ENCODE results near the gene MORF4L1.

MORF4L1 gene

DNA sequence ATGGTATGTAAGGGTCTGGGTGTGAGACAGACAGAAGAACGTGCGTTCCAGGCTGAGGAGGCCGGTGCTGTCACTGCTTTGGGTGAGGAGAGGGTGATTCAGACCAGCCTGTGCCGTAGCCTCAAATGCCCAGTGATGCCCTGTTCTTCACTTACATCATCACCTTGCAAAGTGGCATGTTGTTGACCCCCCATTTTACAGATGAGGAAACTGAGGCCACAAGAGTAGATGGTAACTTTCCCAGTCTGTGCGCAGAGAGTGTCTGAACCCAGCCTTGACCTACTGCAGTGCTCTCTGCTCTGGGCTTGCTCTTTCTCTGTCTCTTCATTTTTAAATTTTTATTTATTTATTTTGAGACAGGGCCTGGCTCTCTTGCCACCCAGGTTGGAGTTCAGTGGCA lies 73.8 kb downstream of the MORF4L1 start:
- DNase-seq (ENCODE audit: low read depth in 3 of 3) = no peak

- DNase-seq (ENCODE audit: low read depth in 3 of 3) = no peak
Observed at GRCh38 chr15:78947506-78947905, 74.8 kb downstream of the MORF4L1 start.
